Upper lobe of left lung (tissue), 4 donors: ENCODE measurements around the gene SPAG16.

Source experiments
- EP300 ChIP-seq, 4 donors: sonication (generic); formaldehyde crosslinking; IDR thresholded peaks; one replicate each; pipeline ENCODE4 v1.5.1; 2017; ENCODE audit warnings: antibody characterized with exemption in 4 of 4, control low read depth in 2 of 4
- POLR2A ChIP-seq, 4 donors: fragments of 450-650 bp; IDR thresholded peaks; one replicate each; pipeline ENCODE4 v1.5.1; 2016 to 2017; ENCODE audit warnings: antibody characterized with exemption in 4 of 4, mild to moderate bottlenecking in 2 of 4
- POLR2AphosphoS5 ChIP-seq, 2 donors: sonication (generic); formaldehyde crosslinking; IDR thresholded peaks; one replicate each; pipeline ENCODE4 v1.5.1; 2017; ENCODE audit warnings: antibody characterized with exemption in 2 of 2
- TF ChIP-seq, protein P1 (sequence below), 6 experiments: fragments of 450-650 bp in 4 of 6; fragments of 200-600 bp in 2 of 6; sonication (generic) in 2 of 6; IDR thresholded peaks; one replicate each; pipeline ENCODE4 v1.5.1; 2016 to 2019; ENCODE audit warnings: antibody characterized with exemption in 6 of 6

GRCh38 chr2:214104967-214105366 is 820.7 kb downstream of the SPAG16 start:
- TF ChIP-seq, protein P1, sequence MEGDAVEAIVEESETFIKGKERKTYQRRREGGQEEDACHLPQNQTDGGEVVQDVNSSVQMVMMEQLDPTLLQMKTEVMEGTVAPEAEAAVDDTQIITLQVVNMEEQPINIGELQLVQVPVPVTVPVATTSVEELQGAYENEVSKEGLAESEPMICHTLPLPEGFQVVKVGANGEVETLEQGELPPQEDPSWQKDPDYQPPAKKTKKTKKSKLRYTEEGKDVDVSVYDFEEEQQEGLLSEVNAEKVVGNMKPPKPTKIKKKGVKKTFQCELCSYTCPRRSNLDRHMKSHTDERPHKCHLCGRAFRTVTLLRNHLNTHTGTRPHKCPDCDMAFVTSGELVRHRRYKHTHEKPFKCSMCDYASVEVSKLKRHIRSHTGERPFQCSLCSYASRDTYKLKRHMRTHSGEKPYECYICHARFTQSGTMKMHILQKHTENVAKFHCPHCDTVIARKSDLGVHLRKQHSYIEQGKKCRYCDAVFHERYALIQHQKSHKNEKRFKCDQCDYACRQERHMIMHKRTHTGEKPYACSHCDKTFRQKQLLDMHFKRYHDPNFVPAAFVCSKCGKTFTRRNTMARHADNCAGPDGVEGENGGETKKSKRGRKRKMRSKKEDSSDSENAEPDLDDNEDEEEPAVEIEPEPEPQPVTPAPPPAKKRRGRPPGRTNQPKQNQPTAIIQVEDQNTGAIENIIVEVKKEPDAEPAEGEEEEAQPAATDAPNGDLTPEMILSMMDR (IDR thresholded peaks at IDR 0.05): no peak
- TF ChIP-seq POLR2AphosphoS5 (IDR thresholded peaks at IDR 0.05) (no peak), POLR2A (IDR thresholded peaks at IDR 0.05) (no peak), EP300 (IDR thresholded peaks at IDR 0.05) (no peak)
